HG03139 (cell line): Measurements from ENCODE around the gene ZNF469.

Experiments
- ATAC-seq: cut with Tn5 transposase; IDR thresholded peaks from one replicate; pipeline ENCODE4 v1.9.1; 2021; ENCODE audit not compliant: unreplicated experiment

Gene ZNF469

GRCh38 chr16:88382491-88383400 lies at the start of gene ZNF469:
ZNF469 (plus strand) TSS chr16:88382959; CDS start chr16:88427471, 44,512 bp downstream.
- ATAC-seq, result no peak

DNA sequence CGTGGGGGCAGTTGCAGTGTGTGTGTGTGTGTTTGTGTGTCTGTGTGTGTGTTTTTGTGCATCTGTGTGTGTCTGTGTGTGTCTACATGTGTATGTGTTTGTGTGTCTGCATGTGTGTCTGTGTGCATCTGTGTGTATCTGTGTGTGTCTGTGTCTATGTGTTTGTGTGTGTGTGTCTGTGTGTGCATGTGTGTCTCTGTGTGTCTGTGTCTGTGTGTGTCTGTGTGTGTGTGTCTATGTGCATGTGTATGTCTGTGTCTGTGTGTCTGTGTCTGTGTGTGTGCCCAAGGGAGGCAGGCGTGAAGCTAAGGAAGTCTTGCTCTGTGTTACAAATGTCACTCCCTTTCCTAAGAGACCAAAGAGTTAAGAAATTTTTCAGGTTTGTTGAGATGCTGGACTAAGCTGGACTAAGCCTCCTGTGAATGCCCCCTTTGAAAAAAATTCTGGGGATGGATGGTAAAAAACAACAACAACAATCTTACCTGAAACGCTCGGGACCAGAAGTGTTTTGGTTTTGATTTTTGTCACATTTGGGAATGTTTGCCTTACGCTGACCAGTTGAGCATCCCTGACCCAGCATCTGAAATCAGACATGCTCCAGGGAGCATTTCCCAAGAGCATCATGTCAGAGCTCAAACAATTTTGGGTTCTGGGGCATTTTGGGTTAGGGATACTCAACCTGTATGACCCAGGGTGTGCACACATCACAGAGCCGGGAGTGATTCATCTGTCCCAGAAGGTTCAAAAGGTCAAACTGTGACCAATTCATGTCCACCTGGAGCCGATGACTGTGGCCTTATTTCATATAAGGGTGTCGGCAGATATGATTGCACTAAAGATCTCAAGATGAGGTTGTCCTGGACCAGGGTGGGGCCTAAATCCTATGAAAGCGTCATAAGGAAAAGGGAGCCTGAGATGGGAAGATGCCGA lies 48.6 kb upstream of the ZNF469 start:
- no peak for ATAC-seq

DNA sequence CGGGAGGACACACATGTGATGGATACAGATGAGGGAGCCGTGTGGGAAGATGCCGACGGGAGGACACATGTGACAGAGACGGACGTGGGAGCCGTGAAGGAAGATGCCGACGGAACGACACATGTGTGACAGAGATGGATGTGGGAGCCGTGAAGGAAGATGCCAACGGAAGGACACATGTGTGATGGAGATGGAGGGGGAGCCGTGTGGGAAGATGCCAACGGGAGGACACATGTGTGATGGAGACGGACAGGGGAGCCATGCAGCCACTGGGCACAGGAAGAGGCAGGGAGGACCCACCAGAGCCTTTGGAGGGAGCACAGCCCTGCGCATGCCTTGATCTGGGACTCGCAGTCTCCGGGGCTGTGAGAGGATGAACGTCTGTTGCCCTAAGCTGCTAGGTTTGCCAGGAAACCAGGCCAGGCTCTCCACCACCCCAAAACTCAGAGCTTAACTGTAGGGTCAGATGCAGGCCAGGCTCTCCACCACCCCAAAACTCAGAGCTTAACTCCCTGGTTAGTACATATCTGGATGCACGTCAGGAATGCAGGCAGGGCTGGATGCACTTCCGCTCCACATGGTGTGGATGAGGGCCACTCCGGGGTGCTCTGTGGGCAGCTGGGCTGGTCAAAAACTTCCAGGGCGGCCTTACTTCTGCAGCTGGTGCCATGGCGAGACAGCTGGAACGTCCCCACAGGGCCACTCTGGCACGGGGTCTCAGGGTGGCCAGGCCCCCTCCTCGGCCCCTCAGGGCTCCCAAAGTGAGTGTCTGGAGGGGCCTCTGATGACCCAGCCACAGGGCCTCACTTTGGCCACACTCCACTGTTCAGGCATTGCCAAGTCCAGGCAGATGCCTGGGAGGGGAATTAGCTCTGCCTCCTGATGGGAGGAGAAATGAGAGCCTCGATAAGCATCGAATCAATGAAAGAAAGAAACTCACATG lies 47.7 kb upstream of the ZNF469 start:
- no peak for ATAC-seq

DNA sequence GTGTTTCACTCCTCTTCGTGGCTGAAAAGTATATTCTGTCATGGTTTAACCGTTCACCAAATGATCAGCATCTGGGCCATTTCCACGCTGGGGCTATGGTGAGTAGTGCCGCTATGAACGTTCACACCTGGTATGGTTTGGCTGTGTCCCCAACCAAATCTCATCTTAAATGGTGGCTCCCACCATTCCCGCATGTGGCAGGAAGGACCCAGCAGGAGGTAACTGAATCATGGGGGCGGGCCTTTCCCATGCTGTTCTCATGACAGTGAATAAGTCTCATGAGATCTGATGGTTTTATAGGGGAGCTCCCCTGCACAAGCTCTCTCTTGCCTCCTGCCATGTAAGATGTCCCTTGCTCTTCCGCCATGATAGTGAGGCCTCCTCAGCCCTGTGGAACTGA lies 45.7 kb upstream of the ZNF469 start:
- no peak for ATAC-seq

GRCh38 chr16:88337538-88337937 lies 45.2 kb upstream of the ZNF469 start:
- no peak for ATAC-seq

DNA sequence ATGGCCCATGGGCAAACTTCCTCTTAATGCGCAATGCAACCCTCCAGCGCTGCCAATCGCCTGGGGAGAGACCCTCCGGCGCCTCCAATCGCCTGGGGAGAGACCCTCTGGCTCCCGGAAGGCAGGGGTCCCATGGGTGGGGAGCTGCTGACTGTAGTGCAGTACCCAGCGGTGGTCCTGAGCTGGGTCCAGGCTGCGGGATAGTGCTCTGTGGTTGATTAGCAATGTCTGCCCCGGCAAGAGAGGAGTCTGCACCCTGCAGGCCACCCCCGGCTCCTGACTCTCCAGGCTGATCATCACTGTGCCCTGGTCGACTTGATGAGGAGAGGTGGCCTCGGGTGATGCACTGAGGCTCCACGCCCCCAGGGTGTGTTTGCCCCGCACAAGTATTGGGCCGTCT lies 44.6 kb upstream of the ZNF469 start:
- ATAC-seq, result no peak

DNA sequence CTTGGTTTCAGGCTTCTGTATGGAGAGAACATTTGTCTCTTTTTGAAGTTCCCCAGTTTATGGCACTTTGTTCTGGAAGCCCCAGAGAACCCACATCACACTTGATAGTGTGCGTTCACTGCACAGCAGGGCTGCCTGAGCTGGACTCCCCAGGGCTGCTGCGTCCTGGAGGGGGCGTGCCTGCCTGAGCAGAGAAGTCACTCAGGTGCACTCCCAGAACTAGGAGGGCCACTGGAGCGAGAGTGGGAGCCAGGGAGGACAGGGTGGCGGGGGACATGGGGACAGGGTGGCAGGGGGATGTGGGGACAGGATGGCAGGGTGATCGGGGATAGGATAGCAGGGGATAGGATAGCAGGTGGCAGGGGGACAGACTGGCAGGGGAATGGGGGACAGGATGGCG lies 43.9 kb upstream of the ZNF469 start:
- no peak for ATAC-seq

DNA sequence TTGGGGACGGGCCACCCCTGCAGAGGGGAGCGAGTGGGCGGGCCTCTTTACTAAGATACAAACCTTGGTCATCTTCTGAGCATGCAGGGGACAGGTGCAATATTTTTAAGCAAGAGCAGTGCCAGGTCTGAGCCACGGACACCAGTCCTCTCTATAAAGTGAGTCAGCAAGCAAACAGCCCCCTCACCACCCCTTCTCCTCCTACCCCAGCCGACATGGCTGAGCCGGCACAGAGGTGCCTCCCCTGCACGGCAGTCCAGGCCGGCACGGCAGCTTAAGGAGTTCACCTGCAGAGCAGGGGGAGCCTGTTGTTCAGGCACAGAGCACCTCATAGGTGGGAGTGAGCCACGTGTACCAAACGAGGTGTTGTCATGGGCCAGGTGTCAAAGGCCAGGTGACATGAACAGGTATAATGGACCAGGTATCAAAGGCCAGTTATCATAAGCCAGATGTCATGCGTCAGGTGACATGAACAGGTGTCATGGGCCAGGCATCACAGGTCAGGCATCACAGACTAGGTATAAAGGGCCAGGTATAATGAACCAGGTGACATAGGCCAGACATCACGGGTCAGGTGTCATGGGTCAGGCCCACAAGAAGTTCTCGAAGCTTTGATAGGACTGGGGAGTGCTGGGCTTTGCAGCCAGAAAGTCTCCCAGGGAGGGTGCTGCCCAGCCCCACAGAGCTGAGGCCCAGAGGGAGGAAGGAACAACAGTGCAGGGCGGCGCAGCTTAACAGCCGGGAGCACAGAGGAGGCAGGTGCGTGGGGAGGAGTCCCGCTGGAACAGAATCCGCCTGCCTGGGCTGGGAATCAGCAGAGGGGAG lies 42.6 kb upstream of the ZNF469 start:
- no peak for ATAC-seq

- ATAC-seq, result no peak
Measured at GRCh38 chr16:88340755-88341150, 42.0 kb upstream of the ZNF469 start.

DNA sequence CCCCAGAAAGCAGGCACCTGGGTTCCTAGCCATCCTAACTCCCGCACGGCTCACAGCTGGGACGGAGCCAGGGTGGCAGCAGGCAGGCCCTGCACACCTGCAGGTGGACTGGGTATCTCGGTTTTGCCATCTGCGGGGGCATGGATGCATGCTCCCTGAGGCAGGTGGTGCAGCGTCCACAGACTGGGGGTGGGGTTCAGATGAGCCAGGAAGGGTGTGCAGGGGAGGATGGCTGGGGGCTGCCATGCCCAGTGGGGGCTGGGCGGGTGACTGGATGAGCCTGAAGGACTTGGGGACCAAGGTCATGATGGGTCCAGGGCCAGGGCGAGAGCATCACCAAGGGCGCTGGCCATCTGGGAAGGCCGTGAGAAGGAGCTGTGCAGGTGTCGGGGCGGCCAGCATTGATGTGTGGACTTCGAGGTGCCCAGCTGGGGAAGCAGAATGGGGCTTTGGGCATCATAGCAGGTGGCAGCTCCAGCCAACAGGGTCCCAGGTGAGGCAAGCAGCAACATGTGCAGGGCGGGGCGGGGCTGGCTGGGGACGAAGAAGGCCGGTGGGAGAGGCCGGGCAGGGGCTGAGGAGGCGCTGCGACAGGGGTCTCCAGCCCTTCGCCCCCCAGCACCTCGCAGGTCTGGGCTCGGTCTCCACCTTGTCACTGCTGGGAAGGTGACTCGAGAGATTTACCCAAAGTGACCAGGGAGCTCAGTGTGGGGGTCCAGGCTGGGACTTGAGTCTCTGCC lies 41.0 kb upstream of the ZNF469 start:
- ATAC-seq, result no peak

GRCh38 chr16:88342491-88342890 lies 40.3 kb upstream of the ZNF469 start:
- no peak for ATAC-seq

DNA sequence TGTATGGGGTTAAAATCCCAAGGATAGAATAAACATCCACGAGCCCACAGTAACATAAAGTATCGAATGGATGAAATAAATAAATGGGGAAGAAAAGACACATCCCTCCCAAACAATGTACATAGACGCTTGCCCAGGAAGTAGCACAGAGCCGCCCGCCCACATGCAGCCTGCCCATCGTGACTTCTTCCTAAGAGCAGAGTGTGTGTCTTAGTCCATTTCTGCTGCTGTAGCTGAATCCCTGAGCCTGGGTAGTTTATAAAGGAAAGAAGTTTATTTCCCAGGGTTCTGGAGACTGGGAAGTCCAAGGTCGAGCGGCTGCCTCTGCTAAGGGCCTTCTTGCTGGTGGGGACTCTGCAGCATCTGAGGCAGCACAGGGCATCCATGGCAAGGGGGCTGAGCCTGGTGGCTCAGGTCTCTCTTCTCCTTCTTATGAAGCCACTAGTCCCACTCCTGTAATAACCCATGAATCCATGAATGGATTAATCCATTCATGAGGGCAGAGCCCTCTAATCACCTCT lies 39.4 kb upstream of the ZNF469 start:
- ATAC-seq, result no peak

DNA sequence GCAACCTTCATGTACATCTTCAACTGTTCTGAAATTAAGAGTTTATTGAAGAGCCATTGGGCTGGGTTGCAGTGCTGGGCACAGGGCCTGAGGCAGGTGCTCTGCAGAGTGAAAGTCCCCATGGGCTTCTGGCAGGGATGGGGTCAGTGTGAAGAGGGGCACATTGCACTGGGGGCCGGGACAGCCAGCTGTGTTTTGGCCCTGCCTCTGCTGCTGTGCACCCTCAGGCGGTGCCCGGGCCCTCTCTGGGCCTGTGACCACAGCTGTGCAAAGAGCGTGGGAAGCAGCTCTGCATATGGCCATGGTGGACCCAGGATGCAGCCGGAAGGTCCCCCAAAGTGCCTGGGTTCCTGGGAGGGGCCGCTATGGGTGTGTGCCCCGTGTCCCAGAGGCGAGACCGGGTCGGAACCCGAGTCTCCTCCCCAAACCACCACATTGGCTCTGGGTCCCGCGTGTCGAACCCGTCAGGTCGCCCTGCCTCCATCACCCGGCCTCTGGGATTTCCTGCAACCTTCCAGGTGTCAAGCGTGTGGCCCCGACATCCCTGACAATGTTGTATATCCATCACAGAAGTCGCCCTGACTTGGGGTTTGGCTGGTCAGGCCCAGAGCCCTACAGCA lies 38.2 kb upstream of the ZNF469 start:
- ATAC-seq, result no peak

- no peak for ATAC-seq
Measured at GRCh38 chr16:88345031-88345720, 37.6 kb upstream of the ZNF469 start.

GRCh38 chr16:88345721-88346560 lies 36.8 kb upstream of the ZNF469 start:
- no peak for ATAC-seq

DNA sequence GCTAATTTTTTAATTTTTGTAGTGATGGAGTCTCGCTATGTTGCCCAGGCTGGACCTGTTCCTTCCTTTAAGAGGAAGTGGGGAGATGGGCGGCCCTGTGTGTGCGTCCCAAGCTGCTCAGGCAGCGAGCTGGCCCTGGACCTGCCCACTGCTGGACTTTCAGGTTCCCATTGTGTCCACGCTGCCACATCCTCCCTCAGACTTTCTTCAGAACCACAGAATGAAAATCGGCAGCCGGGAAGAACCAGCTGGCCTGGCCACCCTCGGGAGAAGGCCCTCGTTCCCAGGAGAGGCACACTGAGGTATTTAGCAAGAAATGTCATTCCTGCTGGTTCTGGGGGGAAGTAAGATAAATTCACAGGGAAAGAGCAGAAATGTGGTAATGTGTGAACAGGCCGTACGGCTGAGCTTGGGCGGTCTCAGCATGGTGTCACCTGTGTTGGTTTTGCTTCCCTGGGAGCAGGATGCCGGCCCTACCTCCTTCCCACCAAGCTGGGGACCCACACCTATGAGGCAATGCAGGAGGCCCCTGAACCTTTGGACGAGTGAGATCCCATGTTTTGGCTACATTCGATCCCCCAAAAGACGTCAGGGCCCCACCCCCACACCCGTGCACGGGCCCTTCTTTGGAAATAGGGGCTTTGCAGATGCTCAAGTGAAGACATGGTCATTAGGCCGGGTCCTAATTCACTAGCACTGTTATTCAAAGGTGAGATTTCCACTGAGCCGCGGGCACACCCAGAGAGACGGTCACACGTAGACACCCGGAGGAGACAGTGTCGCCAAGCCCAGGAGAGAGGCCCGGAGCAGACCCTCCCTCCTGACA lies 35.9 kb upstream of the ZNF469 start:
- no peak for ATAC-seq
